Measurements from ENCODE around the gene MEF2D. TPM values are rescaled to one million over a fixed set of nuclear protein-coding genes. Genes with fewer than 3 reads are reported as not detected.

The MEF2D gene
- polyA plus RNA-seq, 1 donor: 22.5 TPM

DNA sequence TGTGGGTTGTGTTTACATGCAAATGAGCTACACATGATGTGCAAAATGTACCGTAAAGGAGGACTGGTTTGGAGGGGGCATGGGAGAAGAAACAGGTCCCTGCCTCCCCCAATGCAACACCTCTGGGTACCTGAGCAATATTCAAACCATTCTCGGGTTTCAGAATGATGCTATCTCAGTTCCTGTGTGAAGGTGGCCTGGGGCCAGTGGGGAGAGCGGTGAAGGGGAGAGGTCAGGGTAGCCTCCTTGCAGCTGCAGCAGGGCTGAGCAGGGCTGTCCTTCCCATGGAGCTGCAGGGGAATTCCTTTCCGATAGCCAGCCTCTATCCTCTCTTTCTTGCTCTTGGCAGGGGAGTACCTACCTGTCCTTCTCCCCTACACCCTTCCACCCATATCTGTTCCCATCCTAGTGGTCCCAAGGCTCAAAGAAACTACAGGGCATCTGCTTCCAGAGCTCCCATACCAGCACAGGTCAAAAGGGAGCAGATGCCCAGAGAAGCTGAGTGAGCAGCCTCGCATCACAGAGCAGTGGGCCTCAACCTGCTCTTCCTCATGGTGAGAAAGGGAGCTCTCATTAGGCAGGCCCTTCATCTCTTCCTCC lies 11.9 kb downstream of the MEF2D start:
- DNase-seq: no peak

DNA sequence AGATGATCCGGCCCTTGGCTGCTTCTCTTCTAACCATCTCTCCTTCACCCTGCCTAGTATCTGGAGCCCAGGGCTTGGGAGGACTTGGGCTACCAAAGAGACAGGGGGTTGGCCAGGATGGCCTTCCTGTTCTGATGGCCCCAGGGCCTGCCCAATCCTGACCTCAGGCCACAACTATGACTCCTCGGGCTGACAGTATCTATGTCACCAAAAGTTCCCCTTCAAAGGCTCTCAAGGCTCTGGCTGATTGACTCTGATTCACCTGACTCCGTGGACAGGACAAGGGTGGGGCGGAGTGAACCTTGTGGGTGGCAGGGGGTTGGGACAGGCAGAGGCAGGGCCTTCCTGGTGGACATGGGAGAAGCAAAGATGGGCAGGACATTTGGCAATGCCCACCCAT lies 12.7 kb downstream of the MEF2D start:
- no peak for DNase-seq

GRCh38 chr1:156486421-156487344 lies 13.9 kb downstream of the MEF2D start:
- DNase-seq: no peak

- DNase-seq: no peak
Observed at GRCh38 chr1:156485984-156486383, 14.6 kb downstream of the MEF2D start.

DNA sequence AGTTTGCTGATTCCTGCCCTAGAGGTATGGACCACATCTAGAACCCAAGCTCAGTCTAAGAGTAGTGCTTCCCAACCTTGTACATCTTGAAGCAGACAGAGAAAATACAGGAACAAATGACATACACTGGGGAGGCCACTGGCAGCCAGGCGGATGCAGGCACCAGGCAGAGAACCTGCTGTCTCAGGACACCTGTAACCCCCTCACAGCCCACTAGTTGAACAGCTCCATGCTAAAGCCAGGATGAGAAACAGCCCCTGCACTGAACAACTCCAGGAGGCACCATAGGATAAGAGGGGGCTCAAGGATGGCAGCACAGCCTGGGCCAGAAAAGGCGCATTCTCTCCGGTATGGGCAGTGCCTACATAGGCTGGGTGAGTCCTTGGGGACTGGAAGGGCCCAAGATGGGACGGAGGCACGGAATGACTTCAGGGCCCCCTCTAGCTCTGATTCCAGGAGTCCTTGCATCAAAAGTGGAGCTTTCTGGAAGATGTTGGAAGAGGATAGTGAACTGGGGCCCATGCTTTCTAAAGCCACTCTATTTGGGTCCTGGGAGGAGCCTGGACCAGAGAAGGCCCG lies 16.0 kb downstream of the MEF2D start:
- DNase-seq: no peak

DNA sequence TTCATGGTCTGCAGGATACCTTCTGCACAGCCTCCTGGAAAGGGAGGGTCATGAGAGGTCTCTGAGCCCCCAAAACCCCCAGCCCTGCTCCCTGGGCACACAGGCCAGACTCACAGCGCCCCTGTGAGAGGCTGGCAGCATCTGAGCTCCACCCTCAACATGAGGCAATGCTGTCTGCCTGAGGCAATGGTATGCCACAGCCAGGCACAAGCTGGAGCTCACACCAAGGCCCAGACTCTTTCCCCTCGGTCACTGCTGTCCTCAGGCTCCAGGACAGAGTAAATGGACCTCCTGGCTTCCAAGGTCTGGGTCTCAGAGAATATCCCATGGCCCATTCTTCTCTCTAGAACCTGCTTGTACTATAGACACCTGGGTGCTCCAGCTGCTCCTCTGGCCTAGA lies 17.2 kb downstream of the MEF2D start:
- DNase-seq: no peak

DNA sequence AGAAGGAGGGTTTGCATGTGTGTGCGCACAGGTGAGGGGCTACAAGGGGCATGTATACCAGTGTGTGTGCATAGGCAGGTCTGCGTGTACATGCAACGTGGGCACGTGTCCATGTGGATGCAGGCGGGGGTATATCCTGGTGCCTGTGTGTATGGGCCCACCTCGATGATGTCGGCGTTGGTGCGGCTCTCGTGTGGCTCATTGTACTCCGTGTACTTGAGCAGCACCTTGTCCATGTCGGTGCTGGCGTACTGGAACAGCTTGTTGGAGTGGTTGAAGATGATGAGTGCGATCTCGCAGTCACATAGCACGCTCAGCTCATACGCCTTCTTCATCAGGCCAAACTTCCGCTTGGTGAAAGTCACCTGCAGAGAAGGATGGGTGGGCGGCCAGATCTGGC lies 18.3 kb downstream of the MEF2D start:
- DNase-seq: no peak

- DNase-seq: no peak
Observed at GRCh38 chr1:156481527-156481926, 19.0 kb downstream of the MEF2D start.

GRCh38 chr1:156480411-156481192 lies 20.0 kb downstream of the MEF2D start:
- no peak for DNase-seq

DNA sequence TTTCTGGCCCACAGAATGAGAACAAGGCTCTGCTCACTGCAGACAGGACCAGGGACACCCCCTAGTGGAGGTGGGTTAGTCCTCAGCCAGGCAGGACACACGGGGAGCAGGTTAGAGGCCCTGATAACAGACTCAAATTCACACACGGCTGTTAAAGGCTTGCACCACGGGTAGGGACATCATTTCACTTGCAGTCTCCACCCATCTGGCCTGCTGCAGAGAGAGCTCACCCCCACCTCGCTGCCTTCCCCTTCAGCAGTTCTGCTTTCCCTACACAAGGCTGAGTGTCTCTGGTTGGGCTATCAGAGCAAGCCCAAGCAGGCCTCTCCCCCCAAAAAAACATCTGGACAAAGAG lies 20.6 kb downstream of the MEF2D start:
- DNase-seq: no peak

DNA sequence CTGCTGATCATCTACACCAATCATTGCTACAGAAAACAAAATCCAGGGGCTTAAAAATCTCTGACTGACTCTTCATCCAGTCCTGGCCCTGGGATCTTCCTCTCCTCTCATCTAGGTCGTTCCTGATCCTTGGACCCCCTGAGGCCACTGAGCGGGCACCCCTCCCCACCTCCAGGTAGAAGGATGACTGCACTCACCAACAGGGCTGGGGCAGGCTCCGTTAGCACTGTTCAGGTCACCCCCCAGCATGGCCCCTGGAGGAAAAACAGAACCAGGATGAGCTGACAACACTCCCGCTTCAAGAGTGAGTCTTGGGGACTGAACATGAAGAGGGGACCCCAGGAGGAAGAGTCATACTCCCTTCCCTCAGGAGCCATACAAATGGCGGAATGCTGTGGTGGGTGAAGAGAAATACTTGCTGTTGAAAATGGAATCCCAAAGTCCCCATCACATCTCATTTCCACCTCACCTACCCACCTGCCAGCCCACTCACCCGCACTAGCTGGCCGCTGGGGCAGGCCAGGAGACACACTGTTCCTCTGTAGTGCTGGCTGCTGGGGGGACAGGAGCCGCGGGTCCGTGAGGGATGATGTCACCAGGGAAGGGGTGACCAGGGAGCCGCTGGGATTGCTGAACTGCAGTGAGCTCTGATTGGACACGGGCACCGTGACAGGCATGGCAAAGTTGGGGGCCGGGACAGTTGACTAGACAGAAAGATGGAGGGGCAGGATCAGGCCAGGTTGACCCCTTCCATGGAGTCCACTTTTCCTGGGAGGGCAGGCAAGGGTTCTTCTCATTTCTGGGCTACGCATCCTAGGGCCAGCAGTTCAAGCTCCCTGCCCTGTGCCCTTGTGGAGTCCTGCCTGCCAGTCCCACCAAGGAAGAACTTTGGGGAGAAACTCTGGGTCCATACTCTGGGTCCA lies 21.2 kb downstream of the MEF2D start:
- no peak for DNase-seq

DNA sequence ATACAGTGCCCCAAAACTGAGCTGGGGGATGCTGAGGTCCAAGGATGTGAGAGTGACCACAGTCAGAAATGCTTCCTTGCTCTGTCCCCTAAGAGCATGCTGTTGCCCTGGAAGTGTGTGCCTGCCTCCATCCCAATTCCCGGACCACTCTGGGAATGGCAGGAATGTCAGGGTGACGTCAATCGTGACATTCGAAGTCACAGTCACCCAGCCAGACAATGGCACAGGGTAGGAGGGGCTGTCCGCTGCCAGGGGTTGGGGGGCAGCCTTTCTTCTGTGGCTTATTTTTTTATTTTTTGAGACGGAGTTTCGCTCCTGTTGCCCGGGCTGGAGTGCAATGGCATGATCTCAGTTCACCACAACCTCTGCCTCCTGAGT lies 22.3 kb downstream of the MEF2D start:
- DNase-seq: no peak

- DNase-seq: no peak
Observed at GRCh38 chr1:156477526-156478249, 22.9 kb downstream of the MEF2D start.

- no peak for DNase-seq
Observed at GRCh38 chr1:156476501-156477298, 23.9 kb downstream of the MEF2D start.

GRCh38 chr1:156475568-156476500 lies 24.7 kb downstream of the MEF2D start:
- no peak for DNase-seq

- no peak for DNase-seq
Observed at GRCh38 chr1:156474966-156475365, 25.6 kb downstream of the MEF2D start.

DNA sequence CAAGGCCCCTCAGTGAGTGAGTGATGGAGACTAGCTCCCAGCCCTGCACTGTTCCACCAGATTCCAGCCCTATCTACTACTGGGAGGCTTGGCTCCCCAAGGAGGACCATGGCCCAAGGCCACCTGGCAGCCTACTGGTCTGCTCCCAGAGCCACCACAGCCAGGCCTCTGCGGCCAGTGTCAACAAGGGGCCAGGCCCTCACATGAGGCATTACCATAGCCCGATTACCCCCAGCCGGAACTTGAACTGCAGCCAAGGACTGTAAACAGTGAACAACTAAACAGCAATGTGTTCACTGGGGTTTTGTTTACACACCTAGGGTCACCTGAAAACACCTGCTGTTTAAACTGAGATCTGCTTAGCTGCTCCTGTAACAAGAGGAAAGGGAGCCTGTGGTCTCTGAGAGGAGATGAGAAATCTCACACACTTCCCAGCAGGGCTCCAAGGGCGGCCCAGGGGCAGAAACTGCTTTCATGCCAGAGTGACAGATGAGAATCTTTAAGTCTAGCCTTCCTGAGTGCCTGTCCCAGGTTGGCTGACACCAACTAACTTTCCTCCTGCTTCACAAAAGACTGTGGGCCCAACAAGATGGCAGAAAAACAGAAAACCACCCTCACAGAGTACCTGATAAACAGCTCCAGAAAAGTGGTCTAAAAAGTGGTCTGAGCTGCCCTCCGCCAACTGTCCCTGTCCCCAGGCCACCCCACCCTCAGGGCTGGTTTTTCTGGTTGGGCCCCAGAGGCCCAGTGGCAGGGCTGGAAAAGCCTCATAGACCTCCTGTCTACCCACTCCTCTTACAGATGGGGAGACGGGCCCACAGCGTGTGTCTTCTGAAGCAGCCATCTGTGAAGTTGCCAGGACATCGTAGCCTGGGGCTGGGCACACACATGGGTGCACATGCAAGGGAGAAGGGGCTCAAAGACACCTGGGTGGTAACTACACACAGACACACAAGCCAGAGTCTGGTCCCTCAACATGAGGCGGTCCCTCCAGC lies 28.8 kb downstream of the MEF2D start:
- no peak for DNase-seq

All from left kidney (tissue), 2 donors.